SH-SY5Y (cell line): Measurements from ENCODE around the gene MAGIX.

ENCODE experiments used
- GATA2 ChIP-seq: IDR thresholded peaks from 2 replicates; pipeline ENCODE4 v1.6.1; 2011; ENCODE audit warnings: mild to moderate bottlenecking, low read depth, low read length
- GATA3 ChIP-seq: IDR thresholded peaks from 2 replicates; pipeline ENCODE4 v1.6.1; 2011; ENCODE audit warnings: low read depth, mild to moderate bottlenecking, low read length, moderate library complexity

The MAGIX gene

DNA sequence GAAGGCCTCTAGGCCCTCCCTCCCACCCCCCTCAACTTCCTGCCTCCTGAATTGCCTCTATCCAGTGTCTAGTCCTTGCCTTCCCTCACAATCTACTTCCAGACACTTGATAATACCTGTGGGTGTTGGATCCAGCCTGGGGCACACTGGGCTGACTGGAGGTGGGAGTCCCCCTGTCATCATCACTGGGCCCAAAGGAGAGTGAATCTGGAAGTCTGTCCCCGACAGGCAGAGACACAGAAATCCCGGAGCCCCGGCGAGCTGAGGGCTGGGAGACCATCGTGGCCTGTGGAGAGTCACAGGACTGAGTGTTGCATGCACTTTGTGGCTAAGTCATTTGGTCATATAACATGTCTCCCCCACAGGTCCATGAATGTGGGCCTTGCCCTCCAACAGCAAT is 45.8 kb downstream of the MAGIX start:
- TF ChIP-seq GATA3 (no peak), GATA2 (no peak)

DNA sequence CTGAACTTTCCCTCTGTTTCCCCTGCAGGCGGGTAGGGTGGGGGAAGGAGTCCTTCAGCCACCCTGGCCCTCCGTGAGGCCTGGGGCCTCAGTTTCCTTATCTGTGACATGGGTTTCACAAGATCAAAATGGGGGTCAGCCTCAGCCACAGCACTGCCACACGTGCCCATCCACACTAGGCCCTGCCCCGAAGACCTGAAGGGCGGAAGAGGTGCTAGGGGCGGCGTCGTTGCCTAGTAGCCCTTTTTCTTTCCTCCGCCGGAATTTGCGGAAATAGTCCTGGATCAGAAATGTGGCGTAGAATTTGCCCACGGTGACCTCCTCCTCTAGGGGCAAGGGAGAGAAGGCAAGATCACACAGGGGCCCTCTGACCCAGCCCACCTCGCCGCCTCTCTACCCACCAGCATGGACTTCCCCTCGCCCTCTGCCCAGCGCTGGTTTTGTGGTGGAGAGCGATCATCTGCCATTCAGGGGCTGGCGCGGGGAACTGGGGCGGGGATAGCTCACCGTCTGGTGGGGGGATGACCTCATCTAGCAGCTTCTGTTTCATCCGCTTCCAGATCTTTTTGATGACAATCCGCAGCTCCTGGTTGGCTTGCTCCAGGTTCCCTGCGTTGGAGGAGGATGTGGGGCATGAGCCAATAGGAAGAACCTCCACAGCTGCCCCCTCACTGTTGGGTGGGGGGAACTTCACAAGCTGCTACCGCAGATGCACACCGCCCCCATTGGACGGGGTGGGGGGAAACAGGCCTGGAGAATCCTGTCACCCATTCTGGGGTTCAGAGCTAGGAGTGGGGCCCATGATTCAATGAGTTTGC is 47.1 kb downstream of the MAGIX start:
- TF ChIP-seq GATA2 (no peak), GATA3 (no peak)

DNA sequence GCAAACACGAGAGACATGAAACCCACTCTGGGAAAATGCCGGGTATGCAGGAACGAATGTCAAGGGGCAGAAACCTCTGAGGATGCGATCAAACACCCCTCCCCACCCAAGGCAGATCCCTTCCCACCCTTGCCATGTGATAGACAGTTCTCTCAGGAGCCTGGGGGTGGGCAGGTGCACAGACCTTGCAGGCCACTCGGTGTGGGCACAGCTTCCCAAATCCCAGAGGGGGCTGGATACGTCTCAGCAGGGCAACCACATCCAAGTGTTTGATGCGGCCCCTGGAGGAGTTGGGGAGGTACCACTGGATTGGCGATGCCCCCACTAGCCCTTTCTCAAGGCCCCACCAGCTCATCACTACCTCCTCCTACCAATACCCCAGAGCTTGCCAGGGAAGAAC is 47.8 kb downstream of the MAGIX start:
- TF ChIP-seq GATA2 (no peak), GATA3 (no peak)

DNA sequence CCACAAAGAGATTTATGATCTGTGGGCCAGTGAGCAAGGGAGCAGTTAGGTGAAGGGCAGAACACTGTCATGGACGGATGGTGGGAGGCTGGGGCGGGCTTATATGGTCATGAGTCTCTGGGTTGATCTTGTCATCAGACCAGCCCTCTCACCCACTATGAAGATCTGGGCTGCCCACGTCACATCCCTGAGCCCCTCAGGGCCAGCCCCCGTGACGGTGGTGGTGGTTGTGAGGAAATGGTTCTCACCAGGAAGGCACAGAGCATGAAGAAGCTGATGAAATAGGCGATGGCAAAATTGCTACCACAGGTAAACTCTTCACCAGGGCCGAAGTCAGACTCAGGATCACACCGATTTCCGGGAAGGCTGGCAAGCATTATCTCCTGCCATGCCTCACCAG is 48.5 kb downstream of the MAGIX start:
- TF ChIP-seq GATA3, result no peak
- no peak for TF ChIP-seq GATA2

DNA sequence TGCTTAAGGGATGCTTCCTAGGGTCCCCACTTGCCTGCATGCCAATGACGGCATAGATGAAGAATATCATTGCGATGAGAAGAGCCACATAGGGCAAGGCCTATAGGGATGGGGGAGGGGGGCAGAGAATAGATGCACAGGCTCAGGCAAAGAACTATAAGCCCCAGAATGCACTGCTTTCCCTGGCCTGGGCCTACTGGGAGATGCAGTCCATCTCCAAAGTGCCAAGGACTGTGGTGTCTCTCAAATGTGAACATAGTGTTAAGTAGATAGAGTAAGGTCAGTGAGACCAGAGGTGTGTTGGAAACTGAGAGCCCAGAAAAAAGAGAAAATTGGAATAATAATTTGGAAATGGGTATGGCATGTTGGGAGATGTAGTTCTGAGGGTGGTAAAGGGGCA is 49.7 kb downstream of the MAGIX start:
- TF ChIP-seq GATA3 (no peak), GATA2 (no peak)

DNA sequence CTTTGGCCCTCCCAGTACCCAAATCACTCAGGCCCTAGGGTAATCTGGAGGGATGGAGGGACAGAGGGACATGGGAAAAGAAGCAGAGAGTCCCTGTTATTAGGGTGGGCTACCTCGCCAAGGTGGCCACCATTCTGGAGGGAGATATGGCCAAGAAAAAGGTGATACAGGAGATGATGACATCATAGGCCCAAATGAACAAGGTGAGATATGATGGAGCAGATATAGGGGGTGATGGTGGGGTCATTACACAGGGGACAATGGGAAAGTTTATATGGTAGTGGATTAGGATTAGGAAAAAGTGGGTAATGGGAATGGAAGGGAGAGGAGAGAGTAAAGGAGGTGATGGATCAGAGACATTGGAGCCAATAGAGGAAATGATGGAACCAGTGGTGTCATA is 50.3 kb downstream of the MAGIX start:
- TF ChIP-seq GATA3 (no peak), GATA2 (no peak)

DNA sequence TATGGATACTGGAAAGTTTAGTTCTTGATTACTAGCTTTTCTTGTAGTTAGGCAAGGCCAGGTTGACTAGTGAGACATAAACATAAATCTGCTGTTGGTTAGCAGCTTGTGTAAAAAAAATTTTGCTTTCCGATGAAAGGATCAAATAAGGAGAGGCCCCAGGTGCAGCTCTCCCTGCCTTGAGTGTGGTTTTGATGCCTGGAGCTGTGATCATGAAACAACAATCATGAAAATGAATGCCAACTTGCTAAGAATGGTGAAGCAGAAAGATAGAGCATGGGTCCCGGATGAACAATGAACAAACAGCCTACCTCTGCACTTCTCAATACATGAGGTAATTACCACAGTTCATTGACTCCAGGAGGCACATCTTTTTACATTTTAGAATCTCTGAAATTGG is 51.9 kb downstream of the MAGIX start:
- TF ChIP-seq GATA2 (no peak), GATA3 (no peak)

DNA sequence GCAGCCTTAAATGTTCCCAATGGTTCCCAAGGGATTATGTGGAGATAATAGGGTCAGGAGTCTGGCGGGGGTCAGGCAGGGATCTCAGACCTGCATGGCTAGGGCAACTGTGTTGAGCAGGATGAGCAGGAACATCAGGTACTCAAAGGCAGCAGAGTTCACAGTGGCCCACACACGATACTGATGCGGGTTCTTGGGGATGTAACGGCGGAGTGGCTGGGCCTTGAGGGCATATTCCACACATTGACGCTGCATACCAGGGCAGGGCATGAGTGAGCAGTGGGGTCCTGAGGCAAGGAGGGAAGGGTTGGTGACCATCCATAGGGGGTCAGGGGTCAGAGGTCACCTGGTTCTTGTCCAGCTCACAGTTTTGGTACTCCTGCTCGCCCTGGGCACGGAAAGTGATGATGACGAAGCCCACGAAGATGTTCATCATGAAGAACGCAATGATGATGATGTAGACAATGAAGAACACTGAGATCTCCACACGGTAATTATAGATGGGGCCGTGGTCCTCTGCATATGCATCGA is 52.5 kb downstream of the MAGIX start:
- no peak for TF ChIP-seq GATA2
- no peak for TF ChIP-seq GATA3
